ENCODE measurements around the gene CEP63. TPM values are rescaled to one million over a fixed set of nuclear protein-coding genes. Genes with fewer than 3 reads are reported as not detected.

CEP63 gene
- total RNA-seq, 2 donors from 2014 or later = 19.2 to 30.0 TPM

DNA sequence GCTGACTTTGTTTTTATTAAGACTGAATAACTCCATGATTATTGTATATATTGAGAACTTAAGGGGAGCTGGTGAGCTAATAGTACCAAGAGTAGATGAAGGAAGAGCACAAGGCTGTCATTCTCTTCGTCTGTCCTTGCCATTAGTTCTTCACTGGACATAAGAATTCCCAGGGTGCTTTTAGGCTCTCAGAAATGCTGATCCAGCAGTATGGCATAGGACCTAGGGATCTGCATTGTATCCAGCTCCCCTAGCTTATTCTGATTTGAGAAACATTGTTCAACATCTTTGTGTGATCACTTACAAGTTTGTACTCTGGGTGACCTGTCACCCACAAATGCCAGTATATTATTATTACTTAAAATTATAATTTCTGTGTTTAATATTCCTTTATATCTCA is 47.6 kb downstream of the CEP63 start:
- intact Hi-C loops (cut with DNase I) = no loop called here
- Histone ChIP-seq H3K4me3 (no peak overlapping the region), H3K9me3 (no peaks in the 10 kb centered on the region), H3K36me3 (replicated peaks in 1 of 2; ENCODE audit: insufficient read depth in 1 of 2, low read depth in 2 of 2) (peaks cover 0 to 6% of the 10 kb centered on the region in 2 donors), H3K27me3 (no peaks in the 10 kb centered on the region), H3K27ac (no peak overlapping the region), H3K4me1 (no peaks in the 10 kb centered on the region)
- no peak for ATAC-seq
- DNase-seq = no peak
- TF ChIP-seq, protein P1, sequence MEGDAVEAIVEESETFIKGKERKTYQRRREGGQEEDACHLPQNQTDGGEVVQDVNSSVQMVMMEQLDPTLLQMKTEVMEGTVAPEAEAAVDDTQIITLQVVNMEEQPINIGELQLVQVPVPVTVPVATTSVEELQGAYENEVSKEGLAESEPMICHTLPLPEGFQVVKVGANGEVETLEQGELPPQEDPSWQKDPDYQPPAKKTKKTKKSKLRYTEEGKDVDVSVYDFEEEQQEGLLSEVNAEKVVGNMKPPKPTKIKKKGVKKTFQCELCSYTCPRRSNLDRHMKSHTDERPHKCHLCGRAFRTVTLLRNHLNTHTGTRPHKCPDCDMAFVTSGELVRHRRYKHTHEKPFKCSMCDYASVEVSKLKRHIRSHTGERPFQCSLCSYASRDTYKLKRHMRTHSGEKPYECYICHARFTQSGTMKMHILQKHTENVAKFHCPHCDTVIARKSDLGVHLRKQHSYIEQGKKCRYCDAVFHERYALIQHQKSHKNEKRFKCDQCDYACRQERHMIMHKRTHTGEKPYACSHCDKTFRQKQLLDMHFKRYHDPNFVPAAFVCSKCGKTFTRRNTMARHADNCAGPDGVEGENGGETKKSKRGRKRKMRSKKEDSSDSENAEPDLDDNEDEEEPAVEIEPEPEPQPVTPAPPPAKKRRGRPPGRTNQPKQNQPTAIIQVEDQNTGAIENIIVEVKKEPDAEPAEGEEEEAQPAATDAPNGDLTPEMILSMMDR (IDR thresholded peaks at IDR 0.05) = no peak
- TF ChIP-seq POLR2A (IDR thresholded peaks at IDR 0.05) = no peak
- WGBS, 2 donors = 47 to 75% methylated on average over 1 of the region's 1 CpG

DNA sequence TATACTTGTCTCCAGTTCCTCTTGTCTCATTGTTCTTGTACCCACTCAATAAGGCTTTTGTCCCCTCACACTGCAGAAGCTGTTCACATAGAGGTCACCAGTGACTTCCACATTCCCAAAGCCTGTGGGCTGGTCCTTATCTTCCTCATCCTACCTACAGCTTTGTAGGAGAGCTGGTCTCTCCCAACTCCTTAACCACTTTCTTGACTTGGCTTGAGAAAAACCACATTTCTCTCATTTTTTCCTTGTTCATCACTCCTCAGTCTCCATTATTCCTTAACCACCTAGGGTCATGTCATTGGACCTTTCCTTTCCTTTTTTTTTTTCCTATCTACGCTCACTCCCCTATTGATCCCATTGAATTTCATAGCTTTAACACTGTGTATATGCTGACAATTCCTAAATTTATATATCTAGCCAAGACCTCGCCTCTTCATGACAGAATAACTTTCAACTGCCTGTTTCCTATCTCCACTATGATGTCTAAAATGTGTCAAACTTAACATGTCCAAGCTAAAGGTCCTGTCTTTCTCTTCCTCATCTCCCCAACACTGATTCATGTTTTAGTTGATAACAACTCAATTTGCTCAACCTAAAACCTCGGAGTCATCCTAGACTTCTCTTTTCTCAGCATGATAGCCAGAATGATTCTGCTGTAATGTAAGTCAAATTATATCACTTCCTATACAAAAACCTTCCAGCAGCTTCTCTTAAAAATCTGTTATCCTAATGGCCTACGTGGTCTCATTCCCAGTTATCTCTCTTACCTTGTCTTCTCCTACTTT is 49.5 kb downstream of the CEP63 start:
- Histone ChIP-seq H3K27ac (no peak overlapping the region), H3K4me3 (no peak overlapping the region), H3K4me1 (no peaks in the 10 kb centered on the region), H3K27me3 (no peaks in the 10 kb centered on the region), H3K9me3 (no peaks in the 10 kb centered on the region), H3K36me3 (replicated peaks in 1 of 2; ENCODE audit: insufficient read depth in 1 of 2, low read depth in 2 of 2) (peaks cover 0 to 6% of the 10 kb centered on the region in 2 donors)
- intact Hi-C loops (cut with DNase I) = no loop called here
- ATAC-seq (no peak), DNase-seq (no peak)
- WGBS, 2 donors = 89 to 97% methylated on average over 4 of the region's 4 CpGs
- TF ChIP-seq, protein P1 (IDR thresholded peaks at IDR 0.05) = no peak
- no peak for TF ChIP-seq POLR2A (IDR thresholded peaks at IDR 0.05)

DNA sequence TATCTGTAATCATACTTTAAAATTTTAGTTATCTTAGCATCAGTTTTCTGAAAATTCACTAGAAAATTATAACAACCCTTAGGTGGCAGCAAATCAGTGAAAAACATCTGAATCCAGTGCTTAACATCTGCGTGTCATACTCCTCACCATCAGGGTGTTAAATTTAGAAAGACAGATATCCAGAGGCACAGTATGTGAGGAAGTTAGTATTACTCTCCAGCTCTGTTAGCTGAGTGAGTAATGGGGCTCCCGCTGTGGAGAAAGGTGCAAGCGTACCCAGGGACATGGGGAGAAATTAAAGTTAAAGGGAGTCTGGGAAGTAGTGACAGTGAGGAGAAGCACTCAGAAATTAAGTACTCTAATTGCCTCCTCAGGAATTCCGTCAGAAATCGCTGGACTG is 50.9 kb downstream of the CEP63 start:
- TF ChIP-seq, protein P1 (IDR thresholded peaks at IDR 0.05) = no peak
- TF ChIP-seq POLR2A (IDR thresholded peaks at IDR 0.05) = no peak
- Histone ChIP-seq H3K36me3 (replicated peaks in 1 of 2; ENCODE audit: insufficient read depth in 1 of 2, low read depth in 2 of 2) (peaks cover 0 to 6% of the 10 kb centered on the region in 2 donors), H3K27ac (no peak overlapping the region), H3K27me3 (no peaks in the 10 kb centered on the region), H3K4me1 (no peaks in the 10 kb centered on the region), H3K9me3 (no peaks in the 10 kb centered on the region), H3K4me3 (no peak overlapping the region)
- intact Hi-C loops (cut with DNase I) = no loop called here
- DNase-seq = no peak
- no peak for ATAC-seq
- 95 to 96% methylated on average over 5 of the region's 5 CpGs for WGBS, 2 donors

DNA sequence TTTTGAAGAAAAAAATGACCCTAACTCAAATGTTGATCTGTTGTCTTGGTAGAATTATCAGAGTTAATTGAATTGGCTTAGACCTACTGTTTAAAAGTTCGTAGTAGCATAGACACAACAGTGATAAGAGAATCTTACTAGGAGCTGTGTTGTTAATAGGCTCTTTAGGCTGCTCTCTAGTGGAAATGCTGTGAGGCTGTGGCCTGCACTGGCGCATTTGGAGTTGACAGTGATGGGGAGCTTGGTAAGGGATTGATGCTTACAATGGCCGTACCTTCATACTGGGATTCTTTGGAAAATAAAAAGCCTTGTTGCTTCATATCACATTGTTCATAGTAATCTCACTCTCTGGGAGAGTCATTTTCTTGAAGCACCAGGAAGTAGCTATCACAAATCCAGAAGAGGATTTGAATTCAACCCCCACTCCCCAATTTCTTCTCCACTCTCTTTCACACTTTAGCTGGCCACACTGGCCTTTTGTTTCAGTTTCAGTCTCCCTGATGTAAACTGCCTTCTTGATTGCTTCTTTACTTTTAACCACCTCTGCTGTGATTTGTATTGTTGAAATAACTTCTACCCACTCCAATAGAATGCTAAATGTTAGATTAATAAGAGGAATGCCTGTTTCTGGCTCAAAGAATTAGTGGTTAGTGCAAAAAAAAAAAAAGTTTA is 56.6 kb downstream of the CEP63 start:
- Histone ChIP-seq H3K4me3 (no peak overlapping the region), H3K9me3 (no peaks in the 10 kb centered on the region), H3K27ac (no peak overlapping the region), H3K36me3 (replicated peaks in 1 of 2; ENCODE audit: insufficient read depth in 1 of 2, low read depth in 2 of 2) (peaks cover 0 to 5% of the 10 kb centered on the region in 2 donors), H3K4me1 (no peaks in the 10 kb centered on the region), H3K27me3 (no peaks in the 10 kb centered on the region)
- intact Hi-C loops (cut with DNase I) = no loop called here
- ATAC-seq (no peak), DNase-seq (no peak)
- TF ChIP-seq, protein P1 (IDR thresholded peaks at IDR 0.05) = no peak
- no peak for TF ChIP-seq POLR2A (IDR thresholded peaks at IDR 0.05)
- WGBS, 2 donors = 59 to 67% methylated on average over 3 of the region's 3 CpGs

Data from body of pancreas (tissue), 4 donors.